Measurements from ENCODE around the gene NID2. TPM values are rescaled to one million over a fixed set of nuclear protein-coding genes. Genes with fewer than 3 reads are reported as not detected.

Gene NID2
- polyA plus RNA-seq, 2 donors = 2.9 to 3.1 TPM

DNA sequence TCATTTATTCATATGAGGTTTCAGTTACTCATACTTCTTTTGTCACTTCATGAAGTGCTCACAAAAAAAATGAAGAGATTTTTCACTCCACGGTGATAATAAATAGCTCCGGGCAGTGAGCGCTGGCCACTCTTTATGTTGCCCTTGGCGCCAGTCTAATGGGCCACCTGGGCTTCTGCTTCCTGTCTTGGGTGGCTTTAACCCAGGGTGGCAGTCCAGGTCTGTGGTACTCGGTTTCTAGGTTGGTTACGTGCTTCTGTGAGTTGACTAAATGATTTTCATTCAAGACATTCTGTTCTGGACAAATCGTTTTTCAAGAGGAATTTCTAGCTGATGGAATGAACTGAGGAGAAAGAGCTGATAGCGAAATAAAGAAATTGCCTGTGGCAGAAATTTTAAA is 34.6 kb upstream of the NID2 start:
- Histone ChIP-seq H3K36me3 (ENCODE audit: control insufficient read depth in 2 of 2, insufficient read depth in 2 of 2, low read length in 1 of 2) (no peaks in the 10 kb centered on the region), H3K9me3 (ENCODE audit: control insufficient read depth in 2 of 2, insufficient read depth in 1 of 2, low read depth in 1 of 2, low read length in 1 of 2) (no peaks in the 10 kb centered on the region), H3K4me1 (ENCODE audit: control insufficient read depth in 2 of 2, insufficient read depth in 2 of 2, low read length in 1 of 2) (no peaks in the 10 kb centered on the region), H3K27me3 (ENCODE audit: control insufficient read depth in 1 of 2, insufficient read depth in 2 of 2, low read length in 2 of 2) (no peaks in the 10 kb centered on the region), H3K27ac (ENCODE audit: low read depth in 2 of 2, low read length in 1 of 2) (no peak overlapping the region), H3K4me3 (ENCODE audit: low read depth in 1 of 2, low read length in 2 of 2) (no peak overlapping the region)
- 87% methylated on average over 8 of the region's 8 CpGs for WGBS, 2 donors

DNA sequence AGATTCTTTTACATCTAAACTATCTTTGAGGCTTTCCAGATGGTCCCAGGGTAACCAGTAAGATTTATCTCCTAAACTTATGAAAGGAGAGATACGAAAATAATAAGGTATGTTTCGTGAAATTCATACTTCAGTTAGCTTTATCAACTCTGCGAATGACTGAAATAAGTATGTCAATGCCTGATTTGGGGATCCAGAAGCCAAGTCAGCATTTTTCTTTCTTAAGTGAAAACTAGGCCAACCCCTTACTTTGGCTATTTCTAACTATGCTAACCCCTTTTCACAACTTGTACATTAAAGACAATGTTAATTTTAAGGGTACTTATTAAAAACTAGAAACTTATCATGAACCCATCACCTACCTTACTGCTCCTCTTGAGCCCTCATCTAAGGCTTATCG is 26.9 kb upstream of the NID2 start:
- Histone ChIP-seq H3K9me3 (ENCODE audit: control insufficient read depth in 2 of 2, insufficient read depth in 1 of 2, low read depth in 1 of 2, low read length in 1 of 2) (no peaks in the 10 kb centered on the region), H3K27me3 (ENCODE audit: control insufficient read depth in 1 of 2, insufficient read depth in 2 of 2, low read length in 2 of 2) (no peaks in the 10 kb centered on the region), H3K27ac (ENCODE audit: low read depth in 2 of 2, low read length in 1 of 2) (no peak overlapping the region), H3K4me1 (ENCODE audit: control insufficient read depth in 2 of 2, insufficient read depth in 2 of 2, low read length in 1 of 2) (no peaks in the 10 kb centered on the region), H3K36me3 (ENCODE audit: control insufficient read depth in 2 of 2, insufficient read depth in 2 of 2, low read length in 1 of 2) (no peaks in the 10 kb centered on the region), H3K4me3 (ENCODE audit: low read depth in 1 of 2, low read length in 2 of 2) (no peak overlapping the region)
- 89 to 92% methylated on average over 4 of the region's 4 CpGs for WGBS, 2 donors

DNA sequence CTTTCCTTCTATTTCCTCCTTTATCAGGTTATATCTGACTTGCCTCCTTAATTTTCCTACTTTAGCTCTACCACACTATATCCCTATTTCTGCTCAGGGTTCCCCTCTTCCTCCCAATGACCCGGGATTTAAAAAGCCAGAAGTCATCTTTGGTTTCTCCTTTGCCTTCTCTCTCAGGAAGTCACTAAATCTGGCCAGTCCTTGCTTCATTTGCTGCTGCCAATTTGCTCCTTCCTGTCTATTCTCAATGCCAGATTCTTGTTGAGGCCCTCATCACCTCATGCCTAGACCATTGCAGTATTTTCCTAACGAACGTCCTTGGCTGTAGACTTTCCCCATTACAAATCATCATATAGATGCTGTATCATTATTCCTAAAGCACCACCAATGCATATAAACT is 26.5 kb upstream of the NID2 start:
- Histone ChIP-seq H3K27ac (ENCODE audit: low read depth in 2 of 2, low read length in 1 of 2) (no peak overlapping the region), H3K4me1 (ENCODE audit: control insufficient read depth in 2 of 2, insufficient read depth in 2 of 2, low read length in 1 of 2) (no peaks in the 10 kb centered on the region), H3K4me3 (ENCODE audit: low read depth in 1 of 2, low read length in 2 of 2) (no peak overlapping the region), H3K36me3 (ENCODE audit: control insufficient read depth in 2 of 2, insufficient read depth in 2 of 2, low read length in 1 of 2) (no peaks in the 10 kb centered on the region), H3K27me3 (ENCODE audit: control insufficient read depth in 1 of 2, insufficient read depth in 2 of 2, low read length in 2 of 2) (no peaks in the 10 kb centered on the region), H3K9me3 (ENCODE audit: control insufficient read depth in 2 of 2, insufficient read depth in 1 of 2, low read depth in 1 of 2, low read length in 1 of 2) (no peaks in the 10 kb centered on the region)
- WGBS, 2 donors = 73 to 75% methylated on average over 3 of the region's 3 CpGs

DNA sequence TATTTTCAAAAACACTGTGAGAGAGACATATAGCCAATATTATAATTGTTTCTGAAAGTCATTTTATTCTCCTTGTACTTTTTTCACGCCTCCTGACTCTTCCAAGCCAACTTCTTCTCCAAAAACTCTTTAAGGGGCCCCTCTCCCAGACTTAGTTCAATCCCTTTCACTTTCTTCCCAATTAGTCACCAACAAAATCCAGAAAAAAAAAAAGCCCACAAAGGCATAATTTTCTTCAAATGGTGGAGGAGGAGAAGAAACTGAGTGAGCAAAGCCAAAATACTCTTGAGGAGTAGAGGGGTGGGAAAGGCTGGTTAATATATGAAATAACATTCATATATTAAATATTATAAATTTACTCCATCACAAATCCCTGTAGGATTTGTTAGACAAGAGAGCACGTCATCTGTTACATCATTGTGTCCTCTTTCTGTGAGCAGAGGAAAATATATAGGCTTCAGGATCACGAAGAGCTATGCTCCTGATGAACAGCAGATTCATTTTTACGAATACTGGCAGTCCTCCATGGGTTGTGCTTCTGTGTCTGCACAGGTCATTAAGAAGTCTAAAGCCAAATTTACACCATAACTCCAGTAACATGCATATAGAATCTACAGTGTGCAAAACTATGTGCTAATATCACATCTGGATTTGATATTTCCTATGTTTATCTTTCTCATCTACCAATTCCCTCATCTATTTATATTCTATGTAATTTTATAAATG is 25.9 kb upstream of the NID2 start:
- no peak overlapping the region for H3K4me3 ChIP-seq (ENCODE audit: low read depth in 1 of 2, low read length in 2 of 2)
- no peaks in the 10 kb centered on the region for H3K36me3 ChIP-seq (ENCODE audit: control insufficient read depth in 2 of 2, insufficient read depth in 2 of 2, low read length in 1 of 2)
- WGBS, 2 donors = 58 to 65% methylated on average over 4 of the region's 4 CpGs
- no peak overlapping the region for H3K27ac ChIP-seq (ENCODE audit: low read depth in 2 of 2, low read length in 1 of 2)
- no peaks in the 10 kb centered on the region for H3K27me3 ChIP-seq (ENCODE audit: control insufficient read depth in 1 of 2, insufficient read depth in 2 of 2, low read length in 2 of 2)
- H3K9me3 ChIP-seq (ENCODE audit: control insufficient read depth in 2 of 2, insufficient read depth in 1 of 2, low read depth in 1 of 2, low read length in 1 of 2) = no peaks in the 10 kb centered on the region
- H3K4me1 ChIP-seq (ENCODE audit: control insufficient read depth in 2 of 2, insufficient read depth in 2 of 2, low read length in 1 of 2) = no peaks in the 10 kb centered on the region

DNA sequence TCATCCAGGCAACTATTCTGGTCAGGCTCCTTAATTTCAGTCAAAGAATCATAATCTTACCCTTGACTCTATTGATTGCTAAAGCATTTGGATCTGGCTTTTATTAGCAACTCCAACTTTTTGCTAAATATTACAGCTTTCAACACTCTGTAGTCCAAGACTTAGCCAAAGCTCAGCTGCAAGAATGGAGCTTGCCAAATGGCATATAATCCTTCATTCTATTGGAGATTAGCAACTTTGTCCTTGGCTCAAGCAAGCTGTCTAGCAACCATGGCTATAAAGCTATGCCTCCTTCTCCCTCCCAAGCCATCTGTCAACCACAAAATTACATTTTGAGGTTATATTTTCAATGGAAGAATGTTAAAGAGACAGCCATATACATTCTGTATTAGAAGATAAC is 23.1 kb upstream of the NID2 start:
- no peaks in the 10 kb centered on the region for H3K4me1 ChIP-seq (ENCODE audit: control insufficient read depth in 2 of 2, insufficient read depth in 2 of 2, low read length in 1 of 2)
- no peaks in the 10 kb centered on the region for H3K27me3 ChIP-seq (ENCODE audit: control insufficient read depth in 1 of 2, insufficient read depth in 2 of 2, low read length in 2 of 2)

DNA sequence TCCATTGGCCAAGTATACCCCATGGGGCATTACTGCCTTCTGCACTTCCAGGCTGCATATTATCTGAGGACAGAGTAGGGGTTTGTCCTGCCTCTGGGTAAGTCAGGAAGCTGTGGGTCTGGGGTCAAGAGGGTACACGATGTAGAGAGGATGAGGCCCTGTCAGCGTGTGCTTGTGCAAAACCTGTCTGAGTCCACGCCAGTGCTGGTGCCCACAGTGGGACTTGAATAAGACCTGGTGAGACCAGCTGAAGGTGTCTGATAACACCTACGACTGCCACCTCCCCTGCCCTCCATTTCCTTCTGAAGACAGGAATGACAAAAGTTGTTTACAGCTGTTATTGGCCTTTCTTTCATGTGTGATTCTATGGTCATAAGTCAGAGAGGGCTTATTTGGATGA is 22.1 kb upstream of the NID2 start:
- no peaks in the 10 kb centered on the region for H3K27me3 ChIP-seq (ENCODE audit: control insufficient read depth in 1 of 2, insufficient read depth in 2 of 2, low read length in 2 of 2)
- H3K27ac ChIP-seq (ENCODE audit: low read depth in 2 of 2, low read length in 1 of 2) = no peak overlapping the region
- H3K36me3 ChIP-seq (ENCODE audit: control insufficient read depth in 2 of 2, insufficient read depth in 2 of 2, low read length in 1 of 2) = no peaks in the 10 kb centered on the region
- 76 to 89% methylated on average over 4 of the region's 4 CpGs for WGBS, 2 donors
- no peaks in the 10 kb centered on the region for H3K9me3 ChIP-seq (ENCODE audit: control insufficient read depth in 2 of 2, insufficient read depth in 1 of 2, low read depth in 1 of 2, low read length in 1 of 2)
- no peaks in the 10 kb centered on the region for H3K4me1 ChIP-seq (ENCODE audit: control insufficient read depth in 2 of 2, insufficient read depth in 2 of 2, low read length in 1 of 2)
- H3K4me3 ChIP-seq (ENCODE audit: low read depth in 1 of 2, low read length in 2 of 2) = no peak overlapping the region

More for the DNA sequence above, 23.1 kb upstream of the NID2 start:
- Histone ChIP-seq H3K9me3 (ENCODE audit: control insufficient read depth in 2 of 2, insufficient read depth in 1 of 2, low read depth in 1 of 2, low read length in 1 of 2) (no peaks in the 10 kb centered on the region), H3K27ac (ENCODE audit: low read depth in 2 of 2, low read length in 1 of 2) (no peak overlapping the region), H3K36me3 (ENCODE audit: control insufficient read depth in 2 of 2, insufficient read depth in 2 of 2, low read length in 1 of 2) (no peaks in the 10 kb centered on the region), H3K4me3 (ENCODE audit: low read depth in 1 of 2, low read length in 2 of 2) (no peak overlapping the region)

DNA sequence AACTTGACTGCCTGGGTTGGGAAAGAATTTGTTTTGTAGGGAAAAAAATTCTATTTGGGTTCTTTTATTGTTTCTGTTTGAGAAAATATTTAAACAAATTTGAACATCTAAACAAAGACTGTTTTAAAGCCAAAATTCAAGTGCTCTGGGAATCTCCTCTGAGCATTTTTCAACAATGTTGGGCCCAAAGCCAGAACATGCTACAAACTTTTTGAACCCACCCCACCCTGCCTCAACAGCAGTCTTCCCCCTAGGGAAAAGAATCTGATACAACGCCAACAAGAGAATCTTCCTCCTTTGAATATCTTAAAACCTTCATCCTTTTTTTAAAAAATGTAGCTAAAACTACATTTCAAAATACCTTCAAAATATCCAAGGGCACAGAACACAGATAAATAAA is 20.4 kb upstream of the NID2 start:
- Histone ChIP-seq H3K4me1 (ENCODE audit: control insufficient read depth in 2 of 2, insufficient read depth in 2 of 2, low read length in 1 of 2) (no peaks in the 10 kb centered on the region), H3K4me3 (ENCODE audit: low read depth in 1 of 2, low read length in 2 of 2) (no peak overlapping the region), H3K27ac (ENCODE audit: low read depth in 2 of 2, low read length in 1 of 2) (no peak overlapping the region), H3K27me3 (ENCODE audit: control insufficient read depth in 1 of 2, insufficient read depth in 2 of 2, low read length in 2 of 2) (no peaks in the 10 kb centered on the region), H3K36me3 (ENCODE audit: control insufficient read depth in 2 of 2, insufficient read depth in 2 of 2, low read length in 1 of 2) (no peaks in the 10 kb centered on the region), H3K9me3 (ENCODE audit: control insufficient read depth in 2 of 2, insufficient read depth in 1 of 2, low read depth in 1 of 2, low read length in 1 of 2) (no peaks in the 10 kb centered on the region)
- WGBS, 2 donors = 71 to 78% methylated on average over 1 of the region's 1 CpG

DNA sequence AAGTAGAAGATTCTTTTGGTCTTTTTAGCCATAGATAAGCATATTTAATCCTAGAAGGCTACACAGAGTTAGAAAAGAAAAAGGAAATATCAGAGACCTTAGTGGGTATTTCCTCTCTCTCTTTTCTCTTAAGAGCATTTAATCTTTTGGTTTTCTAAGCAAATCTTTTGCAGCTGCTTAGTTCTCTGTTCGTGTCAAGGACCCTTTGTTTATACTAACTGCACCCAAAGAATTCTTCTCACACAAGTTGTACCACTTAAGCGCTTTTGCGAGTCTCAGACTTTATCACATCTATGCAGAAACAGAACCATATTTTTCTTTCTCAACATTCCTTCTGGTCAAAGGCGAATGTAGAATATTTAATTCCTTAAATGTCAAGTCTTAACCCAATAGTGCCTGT is 17.9 kb upstream of the NID2 start:
- Histone ChIP-seq H3K9me3 (ENCODE audit: control insufficient read depth in 2 of 2, insufficient read depth in 1 of 2, low read depth in 1 of 2, low read length in 1 of 2) (no peaks in the 10 kb centered on the region), H3K4me3 (ENCODE audit: low read depth in 1 of 2, low read length in 2 of 2) (no peak overlapping the region), H3K36me3 (ENCODE audit: control insufficient read depth in 2 of 2, insufficient read depth in 2 of 2, low read length in 1 of 2) (no peaks in the 10 kb centered on the region), H3K27ac (ENCODE audit: low read depth in 2 of 2, low read length in 1 of 2) (no peak overlapping the region), H3K4me1 (ENCODE audit: control insufficient read depth in 2 of 2, insufficient read depth in 2 of 2, low read length in 1 of 2) (no peaks in the 10 kb centered on the region), H3K27me3 (ENCODE audit: control insufficient read depth in 1 of 2, insufficient read depth in 2 of 2, low read length in 2 of 2) (no peaks in the 10 kb centered on the region)
- 38% methylated on average over 4 of the region's 4 CpGs for WGBS, 2 donors

DNA sequence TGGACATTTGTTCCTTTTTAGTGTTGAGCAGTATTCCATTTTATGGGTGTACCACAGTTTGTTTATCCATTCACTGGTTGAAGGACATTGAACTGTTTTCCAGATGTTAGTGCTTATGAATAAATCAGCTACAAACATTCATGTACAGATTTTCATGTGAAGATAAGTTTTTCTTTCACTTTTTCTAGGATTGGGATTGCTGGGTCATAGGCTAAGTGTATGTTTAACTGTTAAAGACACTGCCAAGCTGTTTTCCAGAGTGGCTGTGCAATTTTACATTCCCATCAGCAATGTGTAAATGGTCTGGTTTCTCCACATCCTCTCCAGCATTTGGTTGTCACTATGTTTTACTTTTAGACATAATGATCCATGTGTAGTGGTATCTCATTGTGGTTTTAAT is 14.0 kb upstream of the NID2 start:
- no peaks in the 10 kb centered on the region for H3K4me1 ChIP-seq (ENCODE audit: control insufficient read depth in 2 of 2, insufficient read depth in 2 of 2, low read length in 1 of 2)
- H3K9me3 ChIP-seq (ENCODE audit: control insufficient read depth in 2 of 2, insufficient read depth in 1 of 2, low read depth in 1 of 2, low read length in 1 of 2) = no peaks in the 10 kb centered on the region
- no peak overlapping the region for H3K27ac ChIP-seq (ENCODE audit: low read depth in 2 of 2, low read length in 1 of 2)
- no peaks in the 10 kb centered on the region for H3K36me3 ChIP-seq (ENCODE audit: control insufficient read depth in 2 of 2, insufficient read depth in 2 of 2, low read length in 1 of 2)
- no peaks in the 10 kb centered on the region for H3K27me3 ChIP-seq (ENCODE audit: control insufficient read depth in 1 of 2, insufficient read depth in 2 of 2, low read length in 2 of 2)
- no peak overlapping the region for H3K4me3 ChIP-seq (ENCODE audit: low read depth in 1 of 2, low read length in 2 of 2)

DNA sequence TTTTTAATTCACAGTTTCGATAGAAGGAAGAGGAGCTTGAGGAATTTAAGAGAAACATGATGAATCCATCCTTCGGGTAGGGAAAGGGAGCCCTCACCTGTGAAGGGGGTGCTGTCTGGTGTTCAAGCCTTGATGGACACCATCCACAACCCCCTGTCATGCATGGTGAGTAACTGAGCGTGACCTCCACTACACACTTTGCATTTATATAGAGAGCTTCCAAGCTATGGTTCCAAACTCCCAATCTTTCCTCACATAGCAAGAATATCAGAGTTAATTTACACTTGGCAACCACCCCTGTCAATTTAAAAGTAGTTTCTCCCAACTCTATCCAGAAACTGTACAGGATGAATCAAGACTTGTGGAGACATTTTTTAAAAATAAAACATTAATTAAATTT is 13.1 kb upstream of the NID2 start:
- no peaks in the 10 kb centered on the region for H3K36me3 ChIP-seq (ENCODE audit: control insufficient read depth in 2 of 2, insufficient read depth in 2 of 2, low read length in 1 of 2)
- no peaks in the 10 kb centered on the region for H3K9me3 ChIP-seq (ENCODE audit: control insufficient read depth in 2 of 2, insufficient read depth in 1 of 2, low read depth in 1 of 2, low read length in 1 of 2)
- 82 to 90% methylated on average over 3 of the region's 3 CpGs for WGBS, 2 donors
- no peak overlapping the region for H3K4me3 ChIP-seq (ENCODE audit: low read depth in 1 of 2, low read length in 2 of 2)
- H3K27ac ChIP-seq (ENCODE audit: low read depth in 2 of 2, low read length in 1 of 2) = no peak overlapping the region
- no peaks in the 10 kb centered on the region for H3K27me3 ChIP-seq (ENCODE audit: control insufficient read depth in 1 of 2, insufficient read depth in 2 of 2, low read length in 2 of 2)
- H3K4me1 ChIP-seq (ENCODE audit: control insufficient read depth in 2 of 2, insufficient read depth in 2 of 2, low read length in 1 of 2) = no peaks in the 10 kb centered on the region
